Measurements from ENCODE around the gene C1QA.

The C1QA gene

DNA sequence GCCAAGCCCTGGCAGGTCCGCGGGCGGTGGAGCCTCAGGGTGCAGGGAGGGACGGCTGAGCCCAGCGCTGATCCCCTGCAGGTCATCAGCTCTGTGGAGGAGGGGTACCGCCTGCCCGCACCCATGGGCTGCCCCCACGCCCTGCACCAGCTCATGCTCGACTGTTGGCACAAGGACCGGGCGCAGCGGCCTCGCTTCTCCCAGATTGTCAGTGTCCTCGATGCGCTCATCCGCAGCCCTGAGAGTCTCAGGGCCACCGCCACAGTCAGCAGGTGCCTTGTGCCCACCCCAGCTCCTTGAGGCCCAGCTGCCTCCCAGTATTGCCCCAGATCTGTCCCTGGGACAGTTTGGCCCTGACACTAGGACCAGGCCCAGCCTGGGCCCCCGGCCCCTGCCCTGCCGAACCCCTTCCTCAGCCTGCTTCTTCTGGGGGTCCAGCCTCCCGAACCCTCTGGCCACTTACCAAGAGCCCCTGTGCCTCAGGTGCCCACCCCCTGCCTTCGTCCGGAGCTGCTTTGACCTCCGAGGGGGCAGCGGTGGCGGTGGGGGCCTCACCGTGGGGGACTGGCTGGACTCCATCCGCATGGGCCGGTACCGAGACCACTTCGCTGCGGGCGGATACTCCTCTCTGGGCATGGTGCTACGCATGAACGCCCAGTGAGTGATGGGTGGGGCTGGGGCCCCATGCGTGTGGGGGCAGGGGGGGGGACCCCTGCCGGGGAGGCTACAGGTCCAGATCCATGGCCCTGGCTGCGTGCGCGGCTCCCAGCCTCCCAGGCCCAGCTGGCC, 35.4 kb upstream of the C1QA start:
- DNase-seq (ENCODE audit: low read depth, low spot score): no peak
- TF ChIP-seq, protein P1, sequence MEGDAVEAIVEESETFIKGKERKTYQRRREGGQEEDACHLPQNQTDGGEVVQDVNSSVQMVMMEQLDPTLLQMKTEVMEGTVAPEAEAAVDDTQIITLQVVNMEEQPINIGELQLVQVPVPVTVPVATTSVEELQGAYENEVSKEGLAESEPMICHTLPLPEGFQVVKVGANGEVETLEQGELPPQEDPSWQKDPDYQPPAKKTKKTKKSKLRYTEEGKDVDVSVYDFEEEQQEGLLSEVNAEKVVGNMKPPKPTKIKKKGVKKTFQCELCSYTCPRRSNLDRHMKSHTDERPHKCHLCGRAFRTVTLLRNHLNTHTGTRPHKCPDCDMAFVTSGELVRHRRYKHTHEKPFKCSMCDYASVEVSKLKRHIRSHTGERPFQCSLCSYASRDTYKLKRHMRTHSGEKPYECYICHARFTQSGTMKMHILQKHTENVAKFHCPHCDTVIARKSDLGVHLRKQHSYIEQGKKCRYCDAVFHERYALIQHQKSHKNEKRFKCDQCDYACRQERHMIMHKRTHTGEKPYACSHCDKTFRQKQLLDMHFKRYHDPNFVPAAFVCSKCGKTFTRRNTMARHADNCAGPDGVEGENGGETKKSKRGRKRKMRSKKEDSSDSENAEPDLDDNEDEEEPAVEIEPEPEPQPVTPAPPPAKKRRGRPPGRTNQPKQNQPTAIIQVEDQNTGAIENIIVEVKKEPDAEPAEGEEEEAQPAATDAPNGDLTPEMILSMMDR (IDR thresholded peaks at IDR 0.05; ENCODE audit: low read depth, low read length): no peak
- in situ Hi-C loops (cut with HindIII; ENCODE audit: low sequenced_read_pairs): no loop called here
- no peak overlapping the region for H3K4me3 ChIP-seq (ENCODE audit: low read depth, low read length)

DNA sequence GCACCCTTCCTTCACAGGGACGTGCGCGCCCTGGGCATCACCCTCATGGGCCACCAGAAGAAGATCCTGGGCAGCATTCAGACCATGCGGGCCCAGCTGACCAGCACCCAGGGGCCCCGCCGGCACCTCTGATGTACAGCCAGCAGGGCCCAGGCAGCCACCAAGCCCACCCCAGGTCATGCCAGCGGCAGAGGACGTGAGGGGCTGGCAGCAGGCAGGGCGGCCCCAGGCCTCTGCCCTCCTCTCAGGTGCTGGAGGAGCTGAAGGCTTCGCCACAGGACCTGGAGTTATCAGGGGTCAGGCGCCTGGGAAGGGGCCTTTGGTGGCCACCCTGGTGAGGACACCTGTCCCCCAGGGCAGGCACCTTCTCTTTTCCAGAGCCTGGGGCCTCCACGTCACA, 34.8 kb upstream of the C1QA start:
- H3K4me3 ChIP-seq (ENCODE audit: low read depth, low read length): no peak overlapping the region
- TF ChIP-seq, protein P1 (IDR thresholded peaks at IDR 0.05; ENCODE audit: low read depth, low read length): no peak
- in situ Hi-C loops (cut with HindIII; ENCODE audit: low sequenced_read_pairs): no loop called here
- DNase-seq (ENCODE audit: low read depth, low spot score): no peak

DNA sequence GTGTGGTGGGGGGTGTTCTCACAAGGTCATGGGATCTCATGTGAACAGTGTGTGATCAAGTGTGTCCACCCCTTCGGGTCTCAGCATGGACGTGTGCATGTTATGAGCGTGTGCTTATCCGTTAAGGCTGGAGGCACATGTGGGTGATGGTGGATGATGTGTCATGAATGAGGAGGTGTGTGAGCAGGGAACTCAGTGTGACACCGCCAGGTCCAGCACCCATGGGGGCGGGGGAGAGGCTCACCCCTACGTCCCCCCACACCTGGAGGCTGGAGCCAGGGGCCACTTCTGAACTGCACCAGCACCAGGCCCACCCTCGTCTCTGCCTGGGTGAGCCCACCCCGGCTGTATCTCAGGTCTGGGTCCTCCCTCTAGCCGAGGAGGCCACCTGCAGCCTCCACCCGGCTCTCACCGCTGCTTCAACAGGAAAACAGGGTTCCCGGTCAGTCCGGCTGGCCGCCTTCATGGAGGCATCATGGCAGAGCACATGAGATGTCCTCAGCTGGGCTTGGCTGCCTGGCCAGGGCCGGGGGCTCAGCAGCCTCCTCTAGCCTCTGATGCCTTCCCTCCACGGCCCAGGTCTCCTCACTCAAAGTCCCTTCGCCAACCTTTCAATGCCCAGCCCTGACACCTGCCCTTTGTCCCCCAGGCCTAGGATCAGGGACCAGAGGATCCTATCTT, 34.2 kb upstream of the C1QA start:
- in situ Hi-C loops (cut with HindIII; ENCODE audit: low sequenced_read_pairs): no loop called here

DNA sequence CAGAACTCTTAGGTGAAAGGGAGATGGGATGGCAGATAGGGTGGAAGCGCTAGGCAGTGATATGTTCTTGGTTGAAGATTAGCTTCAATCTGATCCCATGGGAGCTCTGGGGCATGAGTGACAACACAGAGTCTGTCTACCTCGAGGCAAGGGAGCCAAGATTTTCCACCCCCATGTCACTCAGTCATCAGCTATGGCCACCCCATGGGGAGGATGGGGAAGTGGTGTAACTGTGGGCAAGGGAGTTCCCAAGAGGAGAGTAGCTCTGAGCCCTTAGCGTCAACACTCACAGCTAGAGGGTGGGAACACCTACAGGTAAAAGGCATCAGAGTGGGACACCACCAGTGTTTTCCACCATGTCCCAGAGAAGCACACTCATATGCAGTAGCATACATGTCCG, 30.3 kb upstream of the C1QA start:
- DNase-seq (ENCODE audit: low read depth, low spot score): no peak
- TF ChIP-seq, protein P1 (IDR thresholded peaks at IDR 0.05; ENCODE audit: low read depth, low read length): no peak
- H3K4me3 ChIP-seq (ENCODE audit: low read depth, low read length): no peak overlapping the region
- in situ Hi-C loops (cut with HindIII; ENCODE audit: low sequenced_read_pairs): no loop called here

More for the DNA sequence above, 34.2 kb upstream of the C1QA start:
- TF ChIP-seq, protein P1 (IDR thresholded peaks at IDR 0.05; ENCODE audit: low read depth, low read length): no peak
- H3K4me3 ChIP-seq (ENCODE audit: low read depth, low read length): no peak overlapping the region
- DNase-seq (ENCODE audit: low read depth, low spot score): no peak

DNA sequence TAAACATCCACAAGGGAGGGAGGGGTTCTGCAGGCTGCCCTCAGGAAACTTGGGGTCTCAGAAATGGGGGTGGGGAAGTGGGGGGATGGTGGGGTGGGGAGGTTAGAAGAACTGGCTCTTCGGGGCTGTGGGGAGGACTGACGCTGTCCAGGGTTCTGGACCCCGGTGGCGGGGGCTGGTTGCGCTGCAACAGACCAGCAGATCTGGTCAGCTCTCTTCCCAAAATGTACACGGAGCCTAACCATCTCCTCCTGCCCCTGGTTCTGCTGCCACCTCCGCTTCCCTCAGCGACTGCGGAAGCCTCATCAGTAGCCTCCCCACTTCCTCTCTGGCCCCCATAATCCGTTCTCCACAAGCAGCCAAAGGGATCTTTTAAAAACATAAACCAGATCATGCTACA, 29.3 kb upstream of the C1QA start:
- no peak for DNase-seq (ENCODE audit: low read depth, low spot score)
- TF ChIP-seq, protein P1 (IDR thresholded peaks at IDR 0.05; ENCODE audit: low read depth, low read length): no peak
- in situ Hi-C loops (cut with HindIII; ENCODE audit: low sequenced_read_pairs): no loop called here
- no peak overlapping the region for H3K4me3 ChIP-seq (ENCODE audit: low read depth, low read length)

DNA sequence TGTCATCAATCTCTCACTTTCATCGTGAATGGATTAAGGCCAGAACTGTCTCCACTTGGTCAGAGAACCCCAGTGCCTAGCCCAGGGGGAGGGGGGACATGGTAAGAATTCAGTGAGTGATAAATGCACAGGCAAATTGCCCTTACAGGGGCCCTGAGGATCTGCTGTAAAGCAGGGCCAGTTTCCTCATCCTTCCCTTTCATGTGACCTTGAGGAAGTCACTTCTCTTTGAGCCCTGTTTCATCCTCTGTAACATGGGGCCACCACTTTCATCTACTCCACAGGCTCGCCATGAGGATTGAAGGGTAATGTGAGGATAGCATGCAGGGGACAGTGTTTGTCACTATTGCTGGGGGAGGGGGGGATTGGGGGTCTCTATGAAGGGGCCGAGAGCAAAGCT, 28.1 kb upstream of the C1QA start:
- TF ChIP-seq, protein P1 (IDR thresholded peaks at IDR 0.05; ENCODE audit: low read depth, low read length): no peak
- no peak for DNase-seq (ENCODE audit: low read depth, low spot score)
- no peak overlapping the region for H3K4me3 ChIP-seq (ENCODE audit: low read depth, low read length)
- in situ Hi-C loops (cut with HindIII; ENCODE audit: low sequenced_read_pairs): no loop called here
